ENCODE results near the gene USP28. TPM values are rescaled to one million over a fixed set of nuclear protein-coding genes. Genes with fewer than 3 reads are reported as not detected.
"Not testable (repeated sequence)": the region's sequence is repeated elsewhere in the genome, so short reads cannot be mapped to it uniquely, and the experiment has no call there.

Gene USP28
- 29.0 and 30.9 TPM in 2 replicates for total RNA-seq

- peaks cover 64% of the 10 kb centered on the region for H3K4me1 Mint-ChIP-seq (ENCODE audit: low read depth)
- peak; percentile 81 for DNase-seq (ENCODE audit: low spot score)
- H3K36me3 Mint-ChIP-seq (ENCODE audit: low read depth) = peaks cover 19% of the 10 kb centered on the region
- H3K27ac Mint-ChIP-seq = peak within 1 kb of the TSS; percentile 99
- H3K4me3 Mint-ChIP-seq = peak within 1 kb of the TSS; percentile 98
- H3K9me3 Mint-ChIP-seq = no peaks in the 10 kb centered on the region
- no peaks in the 10 kb centered on the region for H3K27me3 Mint-ChIP-seq (ENCODE audit: insufficient read depth)
- intact Hi-C loops (cut with micrococcal nuclease) = loop anchor here (1.0 to 10.0 kb wide), 7 partner anchors 69 to 1941 kb away; partner anchors contain the start of genes C11orf71, DIXDC1, RBM7 and REXO2
Measured at GRCh38 chr11:113875234-113876073, at the start of gene USP28. USP28 (minus strand) TSS chr11:113875572; CDS start chr11:113875501, 71 bp downstream.

DNA sequence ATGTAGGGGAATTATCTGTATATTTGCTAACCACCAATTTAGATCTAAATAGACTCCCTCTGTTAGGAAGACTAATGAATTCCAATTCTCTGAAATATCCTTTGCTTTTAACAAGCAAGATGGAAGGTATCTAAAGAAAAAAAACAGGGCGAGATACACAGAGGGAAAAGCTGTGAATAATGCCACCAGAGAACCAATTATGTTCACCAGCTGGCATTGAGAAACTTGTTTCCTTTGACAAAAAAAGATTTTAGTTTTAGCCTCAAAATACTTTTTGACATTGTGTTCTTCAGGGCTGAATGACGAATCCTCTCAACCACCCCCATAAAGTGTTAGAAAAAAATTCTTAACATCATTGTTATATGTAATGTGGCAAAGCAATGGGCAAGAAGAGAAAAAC lies 48.2 kb upstream of the USP28 start:
- Mint-ChIP-seq H3K4me1 (ENCODE audit: low read depth) (no peaks in the 10 kb centered on the region), H3K27ac (no peak overlapping the region), H3K27me3 (ENCODE audit: insufficient read depth) (peaks cover 6% of the 10 kb centered on the region), H3K9me3 (no peaks in the 10 kb centered on the region), H3K4me3 (no peak overlapping the region), H3K36me3 (ENCODE audit: low read depth) (no peaks in the 10 kb centered on the region)
- intact Hi-C loops (cut with micrococcal nuclease) = no loop called here
- DNase-seq (ENCODE audit: low spot score) = no peak

GRCh38 chr11:113911491-113911890 lies 36.1 kb upstream of the USP28 start:
- DNase-seq (ENCODE audit: low spot score); H3K4me1 Mint-ChIP-seq (ENCODE audit: low read depth); intact Hi-C loops (cut with micrococcal nuclease); H3K9me3 Mint-ChIP-seq; H3K36me3 Mint-ChIP-seq (ENCODE audit: low read depth); H3K27ac Mint-ChIP-seq; H3K4me3 Mint-ChIP-seq: not testable (repeated sequence)
- peaks cover 21% of the 10 kb centered on the region for H3K27me3 Mint-ChIP-seq (ENCODE audit: insufficient read depth)

- Mint-ChIP-seq H3K27ac (no peak overlapping the region), H3K36me3 (ENCODE audit: low read depth) (no peaks in the 10 kb centered on the region), H3K4me1 (ENCODE audit: low read depth) (no peaks in the 10 kb centered on the region), H3K27me3 (ENCODE audit: insufficient read depth) (peaks cover 32% of the 10 kb centered on the region), H3K9me3 (no peaks in the 10 kb centered on the region), H3K4me3 (no peak overlapping the region)
- intact Hi-C loops (cut with micrococcal nuclease) = no loop called here
- DNase-seq (ENCODE audit: low spot score) = no peak
Measured at GRCh38 chr11:113908098-113908497, 32.7 kb upstream of the USP28 start.

DNA sequence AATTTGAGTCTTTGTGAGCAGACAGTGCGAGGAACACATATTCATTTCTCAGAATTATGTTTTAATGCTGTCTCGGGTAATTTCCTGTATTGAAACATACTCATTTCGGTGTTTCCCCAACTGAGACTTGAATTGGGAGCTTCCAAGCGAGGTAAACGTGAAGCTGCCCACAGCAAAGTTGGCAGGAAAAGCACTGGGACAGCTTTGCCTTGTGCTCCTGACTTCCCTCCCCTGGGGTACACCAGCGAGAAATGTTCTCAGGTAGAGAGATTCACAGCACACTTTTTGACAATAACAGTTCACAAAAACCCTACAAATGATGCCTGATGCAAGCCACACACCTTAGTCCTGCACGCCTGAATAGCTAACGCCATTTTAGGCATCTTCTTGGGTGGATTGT lies 32.3 kb upstream of the USP28 start:
- Mint-ChIP-seq H3K27me3 (ENCODE audit: insufficient read depth) (peaks cover 36% of the 10 kb centered on the region), H3K9me3 (no peaks in the 10 kb centered on the region), H3K4me1 (ENCODE audit: low read depth) (no peaks in the 10 kb centered on the region), H3K27ac (no peak overlapping the region), H3K36me3 (ENCODE audit: low read depth) (no peaks in the 10 kb centered on the region), H3K4me3 (no peak overlapping the region)
- intact Hi-C loops (cut with micrococcal nuclease) = no loop called here
- no peak for DNase-seq (ENCODE audit: low spot score)

GRCh38 chr11:113907152-113907551 lies 31.8 kb upstream of the USP28 start:
- Mint-ChIP-seq H3K9me3 (no peaks in the 10 kb centered on the region), H3K27ac (no peak overlapping the region), H3K4me3 (no peak overlapping the region), H3K4me1 (ENCODE audit: low read depth) (no peaks in the 10 kb centered on the region), H3K27me3 (ENCODE audit: insufficient read depth) (peaks cover 38% of the 10 kb centered on the region), H3K36me3 (ENCODE audit: low read depth) (no peaks in the 10 kb centered on the region)
- intact Hi-C loops (cut with micrococcal nuclease) = no loop called here
- no peak for DNase-seq (ENCODE audit: low spot score)

DNA sequence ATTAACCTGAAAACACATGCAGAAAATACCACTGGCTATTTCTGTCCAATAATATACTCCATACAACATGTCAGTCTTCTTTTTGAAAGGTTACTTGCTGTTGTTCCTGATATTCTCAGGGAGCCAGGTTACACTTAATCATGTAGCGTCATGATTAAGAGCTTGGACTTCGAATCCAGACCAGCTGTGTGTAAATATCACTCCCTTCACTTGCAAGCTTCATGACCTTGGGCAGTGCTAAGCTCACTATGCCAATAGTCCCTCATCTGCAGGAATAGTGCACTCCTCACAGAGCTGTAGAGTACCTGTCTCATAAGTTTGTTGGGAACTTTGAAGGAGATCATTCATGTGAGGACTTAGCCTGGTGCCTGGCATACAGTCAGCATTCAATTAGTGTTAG lies 31.1 kb upstream of the USP28 start:
- intact Hi-C loops (cut with micrococcal nuclease) = no loop called here
- no peaks in the 10 kb centered on the region for H3K36me3 Mint-ChIP-seq (ENCODE audit: low read depth)
- H3K27ac Mint-ChIP-seq = no peak overlapping the region
- H3K27me3 Mint-ChIP-seq (ENCODE audit: insufficient read depth) = peaks cover 38% of the 10 kb centered on the region
- no peak overlapping the region for H3K4me3 Mint-ChIP-seq
- no peaks in the 10 kb centered on the region for H3K4me1 Mint-ChIP-seq (ENCODE audit: low read depth)
- H3K9me3 Mint-ChIP-seq = no peaks in the 10 kb centered on the region
- DNase-seq (ENCODE audit: low spot score) = no peak

GRCh38 chr11:113906038-113906437 lies 30.7 kb upstream of the USP28 start:
- Mint-ChIP-seq H3K27ac (no peak overlapping the region), H3K4me1 (ENCODE audit: low read depth) (no peaks in the 10 kb centered on the region), H3K27me3 (ENCODE audit: insufficient read depth) (peaks cover 38% of the 10 kb centered on the region), H3K9me3 (no peaks in the 10 kb centered on the region), H3K4me3 (no peak overlapping the region), H3K36me3 (ENCODE audit: low read depth) (no peaks in the 10 kb centered on the region)
- intact Hi-C loops (cut with micrococcal nuclease) = no loop called here
- DNase-seq (ENCODE audit: low spot score) = no peak

- Mint-ChIP-seq H3K27ac (no peak within 1 kb of the TSS), H3K27me3 (ENCODE audit: insufficient read depth) (peaks cover 42% of the 10 kb centered on the region), H3K4me3 (no peak within 1 kb of the TSS), H3K9me3 (no peaks in the 10 kb centered on the region), H3K4me1 (ENCODE audit: low read depth) (no peaks in the 10 kb centered on the region), H3K36me3 (ENCODE audit: low read depth) (no peaks in the 10 kb centered on the region)
- intact Hi-C loops (cut with micrococcal nuclease) = no loop called here
- no peak for DNase-seq (ENCODE audit: low spot score)
Measured at GRCh38 chr11:113904379-113905101, 29.2 kb upstream of the USP28 start, which contains the start of gene HTR3B. HTR3B (plus strand) TSS chr11:113904796; CDS start chr11:113904934, 138 bp downstream.

- no peaks in the 10 kb centered on the region for H3K4me1 Mint-ChIP-seq (ENCODE audit: low read depth)
- H3K36me3 Mint-ChIP-seq (ENCODE audit: low read depth) = no peaks in the 10 kb centered on the region
- H3K9me3 Mint-ChIP-seq = no peaks in the 10 kb centered on the region
- H3K4me3 Mint-ChIP-seq = no peak overlapping the region
- DNase-seq (ENCODE audit: low spot score) = no peak
- H3K27ac Mint-ChIP-seq = no peak overlapping the region
- intact Hi-C loops (cut with micrococcal nuclease) = no loop called here
- H3K27me3 Mint-ChIP-seq (ENCODE audit: insufficient read depth) = peaks cover 26% of the 10 kb centered on the region
Measured at GRCh38 chr11:113901141-113901540, 25.8 kb upstream of the USP28 start.

DNA sequence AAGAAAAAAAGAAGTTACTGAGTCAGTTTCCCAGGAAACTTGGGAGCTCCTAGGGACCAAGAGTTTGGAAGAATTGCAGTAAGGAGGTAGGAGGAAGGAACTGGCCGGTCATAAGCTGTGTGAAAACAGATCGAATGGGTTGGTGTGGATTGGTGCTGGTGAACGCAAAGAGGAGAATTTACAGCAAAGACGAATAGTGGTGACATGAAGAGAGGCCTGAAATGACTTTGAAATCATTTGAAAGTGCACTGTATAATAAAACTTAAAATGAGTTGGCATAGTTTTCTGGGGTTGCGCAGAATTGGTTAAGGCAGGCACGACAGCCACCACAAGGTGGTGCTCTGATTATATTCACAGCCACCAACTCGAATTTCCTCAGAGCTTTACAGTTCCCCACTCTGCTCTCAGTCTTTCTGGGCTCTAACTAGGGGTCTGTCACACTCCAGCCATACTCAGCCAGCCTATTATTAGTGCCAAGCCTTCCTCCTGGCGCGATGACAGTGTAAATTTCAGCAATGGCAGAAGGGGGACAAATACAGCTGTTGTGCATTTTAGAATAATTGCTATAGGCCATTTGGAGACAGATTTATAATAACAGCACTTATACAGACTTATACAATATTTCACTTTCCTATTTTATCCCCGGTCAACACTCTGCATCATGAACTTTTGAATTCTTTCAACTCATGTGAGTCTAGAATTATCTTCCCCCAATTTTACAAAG lies 20.9 kb upstream of the USP28 start:
- H3K9me3 Mint-ChIP-seq = no peaks in the 10 kb centered on the region
- intact Hi-C loops (cut with micrococcal nuclease) = loop anchor here (10.0 kb wide), 1 partner anchor 158 kb away; the partner anchor contains the start of gene ZBTB16
- no peak overlapping the region for H3K4me3 Mint-ChIP-seq
- H3K36me3 Mint-ChIP-seq (ENCODE audit: low read depth) = no peaks in the 10 kb centered on the region
- H3K27ac Mint-ChIP-seq = no peak overlapping the region
- DNase-seq (ENCODE audit: low spot score) = no peak
- H3K27me3 Mint-ChIP-seq (ENCODE audit: insufficient read depth) = peaks cover 13% of the 10 kb centered on the region
- peaks cover 4% of the 10 kb centered on the region for H3K4me1 Mint-ChIP-seq (ENCODE audit: low read depth)

DNA sequence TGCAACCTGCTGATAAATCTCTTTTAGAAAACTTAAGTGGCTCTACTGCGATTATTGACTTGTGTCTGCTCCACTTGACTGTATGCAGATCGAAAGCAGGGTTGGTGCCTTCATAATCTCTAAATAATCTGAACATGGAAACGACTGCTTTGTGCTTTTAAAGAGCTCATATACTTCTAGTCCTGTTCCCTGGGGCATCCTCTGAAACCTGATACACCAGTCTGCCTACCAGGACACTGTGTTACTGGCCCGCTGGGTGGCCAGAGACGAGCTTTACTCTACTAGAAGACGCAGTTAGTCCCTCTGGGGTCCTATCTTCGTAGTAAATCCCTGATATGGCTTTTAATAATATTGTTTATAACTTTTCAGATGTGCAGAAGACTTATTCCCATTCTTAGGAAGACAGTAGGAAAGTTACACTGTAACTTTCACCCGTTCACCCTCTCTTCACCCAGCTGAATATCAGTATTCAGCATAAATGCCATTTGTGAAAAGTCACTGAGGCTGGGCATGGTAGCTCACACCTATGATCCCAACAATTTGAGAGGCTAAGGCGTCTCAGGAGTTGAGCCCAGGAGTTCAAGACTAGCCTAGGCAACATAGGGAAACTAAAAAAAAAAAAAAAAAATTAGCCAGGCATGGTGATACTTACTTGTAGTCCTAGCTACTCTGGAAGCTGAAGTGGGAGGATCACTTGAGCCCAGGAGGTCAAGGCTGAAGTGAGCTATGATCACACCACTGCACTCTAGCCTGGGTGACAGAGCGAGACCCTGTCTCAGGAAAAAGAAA lies 20.2 kb upstream of the USP28 start:
- H3K27me3 Mint-ChIP-seq (ENCODE audit: insufficient read depth) = peaks cover 8% of the 10 kb centered on the region
- H3K27ac Mint-ChIP-seq = no peak overlapping the region
- no peak for DNase-seq (ENCODE audit: low spot score)
- H3K9me3 Mint-ChIP-seq = no peaks in the 10 kb centered on the region
- no peaks in the 10 kb centered on the region for H3K36me3 Mint-ChIP-seq (ENCODE audit: low read depth)
- peaks cover 4% of the 10 kb centered on the region for H3K4me1 Mint-ChIP-seq (ENCODE audit: low read depth)
- H3K4me3 Mint-ChIP-seq = no peak overlapping the region
- intact Hi-C loops (cut with micrococcal nuclease) = loop anchor here (10.0 kb wide), 1 partner anchor 159 kb away; the partner anchor contains the start of gene ZBTB16

Measured in activated T-helper 1 cell treated with anti-CD3 and anti-CD28 coated beads, Interleukin-12 subunit alpha, Interleukin-12 subunit beta, Interleukin-2, Interleukin-4 antibody, amounts not matched to agents 30 ng/mL and 10 ng/mL and 1 ng/mL, durations not matched to agents 14 hours and 24 hours and 36 hours (primary cell).